Stimulated activated CD4-positive, alpha-beta T cell treated with anti-CD3 and anti-CD28 coated beads, Interleukin-1b, Interleukin-23, amount 100 ng/mL, for 48 hours (primary cell): ENCODE data around the gene SLCO1B1.

Experiments used
- DNase-seq: peaks from one replicate; pipeline ENCODE4 v3.0.0-alpha.2; 2020

SLCO1B1 gene

GRCh38 chr12:21221072-21221471 is 90.1 kb downstream of the SLCO1B1 start:
- no peak for DNase-seq

GRCh38 chr12:21221778-21222177 is 90.8 kb downstream of the SLCO1B1 start:
- DNase-seq = no peak

- DNase-seq = no peak
Observed at GRCh38 chr12:21223930-21224329, 92.9 kb downstream of the SLCO1B1 start.

GRCh38 chr12:21234395-21234794 is 103.4 kb downstream of the SLCO1B1 start:
- DNase-seq = no peak

- DNase-seq = no peak
Observed at GRCh38 chr12:21239866-21240265, 108.9 kb downstream of the SLCO1B1 start.

GRCh38 chr12:21248679-21249078 is 117.7 kb downstream of the SLCO1B1 start:
- no peak for DNase-seq

- DNase-seq = no peak
Observed at GRCh38 chr12:21252070-21252469, 121.1 kb downstream of the SLCO1B1 start.

- DNase-seq = no peak
Observed at GRCh38 chr12:21257172-21257571, 126.2 kb downstream of the SLCO1B1 start.

- no peak for DNase-seq
Observed at GRCh38 chr12:21264232-21264631, 133.2 kb downstream of the SLCO1B1 start.

- DNase-seq = no peak
Observed at GRCh38 chr12:21265932-21266331, 134.9 kb downstream of the SLCO1B1 start.

GRCh38 chr12:21276826-21277225 is 145.8 kb downstream of the SLCO1B1 start:
- DNase-seq = no peak
